K562 (cell line): ENCODE measurements around the gene EIPR1. TPM values are rescaled to one million over a fixed set of nuclear protein-coding genes. Genes with fewer than 3 reads are reported as not detected.

ENCODE experiments used
- ATAC-seq: fragments of 200-7000 bp; cut with Tn5 transposase; 3 replicates; pipeline ENCODE4 v1.9.1; 2020; ENCODE audit warnings: moderate library complexity
- BruUV-seq: library from RNA; stranded (reverse); fragments of 400-500 nt; replicated peaks from 2 replicates; lab custom pipeline; 2021; lab: Mats Ljungman, UMichigan
- CTCF ChIA-PET: fragments of 300-600 bp; formaldehyde crosslinking; extraction: SDS; loops from one replicate; lab custom pipeline; 2021; ENCODE audit warnings: low intra/inter-chr PET ratio; lab: Yijun Ruan, JAX
- POLR2A ChIA-PET: fragments of 300-600, 350-650 bp; sonication (Branson Sonifier 250); formaldehyde crosslinking; extraction: SDS; loops from one replicate; lab custom pipeline; 2021; ENCODE audit warnings: antibody characterized with exemption, inconsistent platforms; lab: Yijun Ruan, JAX
- DNase-seq, 4 experiments: peaks; one replicate each; pipeline versions ENCODE4 v3.0.0 to v3.0.0-alpha.2; 2011 to 2018; ENCODE audit warnings: low spot score in 3 of 4, mixed read lengths in 3 of 4; ENCODE audit errors: extremely low read depth in 1 of 4
- FAIRE-seq: peaks from 2 replicates; lab custom pipeline; 2011; peaks lifted over from hg19 to GRCh38; lab: Jason Lieb, UNC
- H2AFZ ChIP-seq: 2 replicates; pipeline ENCODE4 v1.6.0; 2011; ENCODE audit warnings: low read depth, low read length, control low read depth, inconsistent platforms
- H3K27ac ChIP-seq: fragments of 200-600 bp; 3 replicates; pipeline ENCODE4 v1.8.0; 2011; ENCODE audit warnings: low read depth, mild to moderate bottlenecking, control low read depth, inconsistent platforms, low read length, moderate library complexity, mixed read lengths; ENCODE audit errors: extremely low read depth
- H3K27me3 ChIP-seq, 2 experiments: fragments of 300-600 bp in 1 of 2; 2 replicates in 1 of 2; 3 replicates in 1 of 2; pipeline versions ENCODE4 v1.6.0 to v1.8.0; 2011; ENCODE audit warnings: inconsistent platforms in 2 of 2, low read length in 2 of 2, mild to moderate bottlenecking in 1 of 2, mixed read lengths in 1 of 2, moderate library complexity in 1 of 2; ENCODE audit not compliant: control insufficient read depth in 2 of 2, insufficient read depth in 2 of 2
- H3K36me3 ChIP-seq: fragments of 300-600 bp; 3 replicates; pipeline ENCODE4 v1.8.0; 2011; ENCODE audit warnings: mild to moderate bottlenecking, low read length, inconsistent platforms; ENCODE audit not compliant: control insufficient read depth, insufficient read depth
- H3K4me1 ChIP-seq, 2 experiments: fragments of 200-600 bp in 1 of 2; replicated peaks in 1 of 2; 2 replicates in 1 of 2; 3 replicates in 1 of 2; pipeline versions ENCODE4 v1.5.1 to v1.8.0; 2011; ENCODE audit warnings: inconsistent platforms in 2 of 2, low read length in 2 of 2, mild to moderate bottlenecking in 1 of 2, mixed read lengths in 1 of 2, moderate library complexity in 1 of 2; ENCODE audit not compliant: control insufficient read depth in 2 of 2, insufficient read depth in 2 of 2
- H3K4me2 ChIP-seq: 2 replicates; pipeline ENCODE4 v1.6.1; 2011; ENCODE audit warnings: low read length, control low read depth, inconsistent platforms, mixed read lengths; ENCODE audit not compliant: insufficient read depth
- H3K4me3 ChIP-seq: fragments of 200-600 bp; sonication (generic), shearing (Covaris generic); 2 replicates; pipeline ENCODE4 v1.5.1; 2016; ENCODE audit warnings: control low read depth, inconsistent platforms
- H3K79me2 ChIP-seq: fragments of 200-600 bp; 3 replicates; pipeline ENCODE4 v1.8.0; 2011; ENCODE audit warnings: low read length, inconsistent platforms; ENCODE audit not compliant: control insufficient read depth, insufficient read depth
- H3K9ac ChIP-seq, 2 experiments: 2 replicates each; pipeline versions ENCODE4 v1.6.0 to v1.6.1; 2011; ENCODE audit warnings: low read depth in 2 of 2, low read length in 2 of 2, control low read depth in 1 of 2, inconsistent platforms in 1 of 2, mild to moderate bottlenecking in 1 of 2, mixed read lengths in 1 of 2; ENCODE audit not compliant: insufficient read depth in 1 of 2
- H3K9me1 ChIP-seq: one replicate; pipeline ENCODE4 v1.6.0; 2011; ENCODE audit warnings: inconsistent platforms, mild to moderate bottlenecking, low read length, moderate library complexity; ENCODE audit not compliant: control insufficient read depth, insufficient read depth
- H3K9me3 ChIP-seq: replicated peaks from 2 replicates; pipeline ENCODE4 v1.5.1; 2011; ENCODE audit warnings: low read depth, low read length, inconsistent platforms; ENCODE audit not compliant: control insufficient read depth, insufficient read depth
- H4K20me1 ChIP-seq: replicated peaks from 2 replicates; pipeline ENCODE4 v1.6.1; 2011; ENCODE audit warnings: low read length, inconsistent platforms, mixed read lengths; ENCODE audit not compliant: control insufficient read depth, insufficient read depth
- ARID1B ChIP-seq: fragments of 450-650 bp; IDR thresholded peaks from 2 replicates; pipeline ENCODE4 v1.6.1; 2016; ENCODE audit warnings: antibody characterized with exemption, mild to moderate bottlenecking, inconsistent platforms
- BRD9 ChIP-seq: fragments of 450-650 bp; IDR thresholded peaks from 2 replicates; pipeline ENCODE4 v1.6.1; 2018; ENCODE audit warnings: low read depth; ENCODE audit not compliant: partially characterized antibody
- CBFA2T2 ChIP-seq: fragments of 450-650 bp; conservative IDR thresholded peaks from 2 replicates; pipeline ENCODE4 v1.6.1; 2017; ENCODE audit warnings: mild to moderate bottlenecking
- CSDE1 ChIP-seq, 2 experiments: fragments of 450-650 bp; IDR thresholded peaks; 2 replicates each; pipeline ENCODE4 v1.6.1; 2016; ENCODE audit warnings: mild to moderate bottlenecking in 1 of 2
- HDAC1 ChIP-seq, 2 experiments: fragments of 450-650 bp; IDR thresholded peaks; 2 replicates each; pipeline ENCODE4 v1.6.1; 2016 to 2017; ENCODE audit warnings: inconsistent platforms in 1 of 2, mild to moderate bottlenecking in 1 of 2, moderate library complexity in 1 of 2
- ILF3 ChIP-seq: fragments of 450-650 bp; IDR thresholded peaks from 2 replicates; pipeline ENCODE4 v1.6.1; 2018; ENCODE audit warnings: antibody characterized with exemption, mild to moderate bottlenecking, moderate library complexity, borderline replicate concordance
- NUFIP1 ChIP-seq: fragments of 450-650 bp; IDR thresholded peaks from 2 replicates; pipeline ENCODE4 v1.6.1; 2018; ENCODE audit not compliant: partially characterized antibody
- PHF21A ChIP-seq: fragments of 450-650 bp; IDR thresholded peaks from 2 replicates; pipeline ENCODE4 v1.6.1; 2017; ENCODE audit warnings: low read depth, borderline replicate concordance
- POLR3A ChIP-seq: IDR thresholded peaks from 2 replicates; pipeline ENCODE4 v1.6.1; 2011; ENCODE audit warnings: borderline replicate concordance, mild to moderate bottlenecking, moderate library complexity; ENCODE audit not compliant: insufficient read length, insufficient read depth; ENCODE audit errors: extremely low read depth
- POLR3G ChIP-seq: IDR thresholded peaks from 2 replicates; pipeline ENCODE4 v1.6.1; 2011; ENCODE audit not compliant: insufficient read length, insufficient replicate concordance; ENCODE audit errors: extremely low read depth
- PYGO2 ChIP-seq: fragments of 450-650 bp; IDR thresholded peaks from 2 replicates; pipeline ENCODE4 v1.6.1; 2016; ENCODE audit warnings: mild to moderate bottlenecking, missing genetic modification characterization, moderate library complexity, missing compliant biosample characterization
- RBM17 ChIP-seq: fragments of 200-400 bp; formaldehyde crosslinking; IDR thresholded peaks from 2 replicates; pipeline ENCODE4 v1.6.1; 2017; ENCODE audit warnings: low read depth, mild to moderate bottlenecking, low read length, borderline replicate concordance
- SRSF3 ChIP-seq: fragments of 200-400 bp; formaldehyde crosslinking; IDR thresholded peaks from 2 replicates; pipeline ENCODE4 v1.6.1; 2016; ENCODE audit warnings: mild to moderate bottlenecking, low read length, moderate library complexity; ENCODE audit not compliant: insufficient read depth
- TARDBP ChIP-seq: fragments of 450-650 bp; IDR thresholded peaks from 2 replicates; pipeline ENCODE4 v1.6.1; 2016
- ZC3H11A ChIP-seq: IDR thresholded peaks from 2 replicates; pipeline ENCODE4 v1.6.1; 2012; ENCODE audit warnings: low read depth, low read length, improper control_type of control experiment
- ZNF699 ChIP-seq: fragments of 250-450 bp; sonication (Bioruptor Pico); IDR thresholded peaks from 2 replicates; pipeline ENCODE4 v1.8.0; 2021; ENCODE audit warnings: mild to moderate bottlenecking, moderate library complexity; ENCODE audit not compliant: insufficient replicate concordance
- WGBS: fragments of 100-300 bp; shearing (Covaris generic); methylation state at CpG from one replicate; pipeline ENCODE4 v1.1.6; 2016; ENCODE audit warnings: low coverage, mixed read lengths; ENCODE audit not compliant: insufficient coverage; ENCODE audit errors: missing lambda C conversion rate; 5-methylcytosine and 5-hydroxymethylcytosine counted together
- in situ Hi-C: fragments of 300-500 bp; cut with MboI; formaldehyde crosslinking; loops from 4 replicates; pipeline ENCODE4 v1.15.0; 2018; ENCODE audit warnings: inconsistent platforms, mixed read lengths
- intact Hi-C: fragments of 100-400 bp; cut with micrococcal nuclease; formaldehyde crosslinking; loops from 2 replicates; pipeline ENCODE4 v1.14.2; 2022
- polyA plus RNA-seq, 8 experiments: library from polyadenylated mRNA; depleted of rRNA in 4 of 8; stranded (reverse) in 5 of 8; unstranded in 3 of 8; fragments of >200 nt; fragmentation: Nextera tagmentation in 2 of 8; fragmentation: Illumina TruSeq in 1 of 8; extraction: Ambion mirVana in 2 of 8; extraction: Trizol in 1 of 8; gene quantifications; 2 replicates each; pipeline versions ENCODE4 v1.2.1 to v1.2.3, GENCODE V29; 2011 to 2014; ENCODE audit warnings: inconsistent platforms in 1 of 8, missing spikeins in 1 of 8
- total RNA-seq, 7 experiments: library from RNA; depleted of rRNA in 6 of 7; stranded (reverse); fragments of >200 nt in 6 of 7; fragmentation: Illumina TruSeq in 2 of 7; extraction: Trizol in 2 of 7; gene quantifications; 2 replicates each; pipeline versions ENCODE4 v1.2.1 to v1.2.3, GENCODE V29; 2011 to 2021; ENCODE audit warnings: low replicate concordance in 1 of 7
- TF ChIP-seq, protein P1 (sequence below): sonication (generic); formaldehyde crosslinking; IDR thresholded peaks from 2 replicates; pipeline ENCODE4 v1.8.1; 2023; ENCODE audit warnings: mild to moderate bottlenecking, missing genetic modification reagents
- TF ChIP-seq, protein P2 (sequence below): fragments of 250-450 bp; sonication (Bioruptor Pico); IDR thresholded peaks from 2 replicates; pipeline ENCODE4 v1.5.0; 2021

Gene EIPR1
- total and polyA plus RNA-seq, 9 of the 15 experiments (the other 6 are each of a cell fraction or from before 2014, with no cell fraction given) = 19.9 to 54.4 (median 35.9) TPM

DNA sequence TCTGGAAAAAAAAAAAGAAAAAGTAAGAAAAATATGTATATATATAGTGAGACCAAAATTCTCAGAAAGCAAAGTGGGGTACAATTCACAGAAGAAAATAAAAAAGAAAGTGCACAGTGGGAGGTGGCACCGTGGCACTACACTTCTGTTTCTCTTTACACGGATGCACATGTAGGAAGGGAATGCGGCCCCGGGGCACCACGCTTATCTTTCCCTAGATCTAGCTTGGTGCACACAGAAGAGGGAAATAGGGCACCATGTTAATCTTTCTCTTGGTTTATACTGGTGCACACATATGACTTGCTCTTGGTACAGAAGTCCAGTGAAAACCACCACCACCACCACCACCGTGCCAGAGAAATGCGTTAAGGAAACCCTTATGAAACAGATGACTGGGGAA is 32.0 kb downstream of the EIPR1 start (continued):
- no peak for TF ChIP-seq ZNF699
- no peak for TF ChIP-seq NUFIP1
- TF ChIP-seq ZC3H11A = no peak
- no peak for TF ChIP-seq ARID1B
- TF ChIP-seq, protein P1, sequence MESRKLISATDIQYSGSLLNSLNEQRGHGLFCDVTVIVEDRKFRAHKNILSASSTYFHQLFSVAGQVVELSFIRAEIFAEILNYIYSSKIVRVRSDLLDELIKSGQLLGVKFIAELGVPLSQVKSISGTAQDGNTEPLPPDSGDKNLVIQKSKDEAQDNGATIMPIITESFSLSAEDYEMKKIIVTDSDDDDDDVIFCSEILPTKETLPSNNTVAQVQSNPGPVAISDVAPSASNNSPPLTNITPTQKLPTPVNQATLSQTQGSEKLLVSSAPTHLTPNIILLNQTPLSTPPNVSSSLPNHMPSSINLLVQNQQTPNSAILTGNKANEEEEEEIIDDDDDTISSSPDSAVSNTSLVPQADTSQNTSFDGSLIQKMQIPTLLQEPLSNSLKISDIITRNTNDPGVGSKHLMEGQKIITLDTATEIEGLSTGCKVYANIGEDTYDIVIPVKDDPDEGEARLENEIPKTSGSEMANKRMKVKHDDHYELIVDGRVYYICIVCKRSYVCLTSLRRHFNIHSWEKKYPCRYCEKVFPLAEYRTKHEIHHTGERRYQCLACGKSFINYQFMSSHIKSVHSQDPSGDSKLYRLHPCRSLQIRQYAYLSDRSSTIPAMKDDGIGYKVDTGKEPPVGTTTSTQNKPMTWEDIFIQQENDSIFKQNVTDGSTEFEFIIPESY (CRISPR knock-in tag) = no peak
- no peak for TF ChIP-seq PYGO2 (tag)
- TF ChIP-seq HDAC1 (IDR thresholded peaks at IDR 0.05) = no peak
- no peak for TF ChIP-seq SRSF3
- no peak for TF ChIP-seq POLR3A

DNA sequence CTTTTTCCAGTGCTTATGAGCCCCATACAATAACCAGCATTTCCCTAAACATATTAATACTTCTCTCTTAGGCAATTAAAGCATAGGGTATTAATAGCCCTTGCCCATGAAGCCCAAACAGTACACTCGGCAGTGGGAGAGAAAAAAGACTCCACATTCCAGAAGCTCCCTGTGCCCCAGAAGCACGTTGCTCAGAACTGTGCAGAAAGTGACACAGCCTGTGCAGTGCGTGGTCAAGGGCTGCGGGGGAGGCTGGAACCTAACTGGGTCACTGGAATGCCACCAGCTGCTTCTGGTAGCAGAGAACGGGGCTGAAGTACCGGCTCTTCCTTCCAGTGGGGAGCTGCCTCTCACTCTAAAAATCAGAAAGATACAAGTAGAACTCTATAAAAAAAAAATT is 32.7 kb downstream of the EIPR1 start:
- BruUV-seq = no TSS peak
- CTCF ChIA-PET = no interaction called here
- H3K9me3 ChIP-seq = 0 out of 2 replicates have a peak, but pooled peaks cover 2% of the 10 kb centered on the region
- H3K27me3 ChIP-seq = no peaks in the 10 kb centered on the region
- no peak overlapping the region for H2AFZ ChIP-seq
- H3K9me1 ChIP-seq = no peaks in the 10 kb centered on the region
- no peaks in the 10 kb centered on the region for H3K79me2 ChIP-seq
- no peak overlapping the region for H3K27ac ChIP-seq
- H4K20me1 ChIP-seq = no peaks in the 10 kb centered on the region
- H3K9ac ChIP-seq = no peak overlapping the region
- TF ChIP-seq RBM17 (no peak), ILF3 (no peak), CSDE1 (IDR thresholded peaks at IDR 0.05) (no peak), POLR3G (no peak), TARDBP (no peak), BRD9 (no peak), CBFA2T2 (no peak), PHF21A (no peak)
- TF ChIP-seq, protein P2, sequence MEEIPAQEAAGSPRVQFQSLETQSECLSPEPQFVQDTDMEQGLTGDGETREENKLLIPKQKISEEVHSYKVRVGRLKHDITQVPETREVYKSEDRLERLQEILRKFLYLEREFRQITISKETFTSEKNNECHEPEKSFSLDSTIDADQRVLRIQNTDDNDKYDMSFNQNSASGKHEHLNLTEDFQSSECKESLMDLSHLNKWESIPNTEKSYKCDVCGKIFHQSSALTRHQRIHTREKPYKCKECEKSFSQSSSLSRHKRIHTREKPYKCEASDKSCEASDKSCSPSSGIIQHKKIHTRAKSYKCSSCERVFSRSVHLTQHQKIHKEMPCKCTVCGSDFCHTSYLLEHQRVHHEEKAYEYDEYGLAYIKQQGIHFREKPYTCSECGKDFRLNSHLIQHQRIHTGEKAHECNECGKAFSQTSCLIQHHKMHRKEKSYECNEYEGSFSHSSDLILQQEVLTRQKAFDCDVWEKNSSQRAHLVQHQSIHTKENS = no peak
- TF ChIP-seq, all 486 proteins: peak for 0
- intact Hi-C loops (no loop called here), in situ Hi-C loops (no loop called here)
- POLR2A ChIA-PET = no interaction called here
- 87% methylated on average over 6 of the region's 6 CpGs for WGBS
- Histone ChIP-seq H3K36me3 (peaks cover 16% of the 10 kb centered on the region; the same call in 2 of the 3 replicates), H3K4me2 (no peak overlapping the region), H3K4me1 (peaks cover 0 to 4% of the 10 kb centered on the region in 2 experiments; a peak in 1 of 5 replicates), H3K4me3 (no peak overlapping the region)
- ATAC-seq (no peak), FAIRE-seq (no peak), DNase-seq (no peak)
